H1 (cell line): ENCODE results near the gene TNRC6C. TPM values are rescaled to one million over a fixed set of nuclear protein-coding genes. Genes with fewer than 3 reads are reported as not detected.

Experiments
- HDAC6 ChIP-seq: IDR thresholded peaks from one replicate; pipeline ENCODE4 v1.7.1; 2012; ENCODE audit warnings: low read depth, mild to moderate bottlenecking, inconsistent platforms, low read length, moderate library complexity
- JUN ChIP-seq: IDR thresholded peaks from 2 replicates; pipeline ENCODE4 v1.6.1; 2011; ENCODE audit warnings: low read depth, mild to moderate bottlenecking, improper control_type of control experiment, low read length
- RFX5 ChIP-seq: IDR thresholded peaks from 2 replicates; pipeline ENCODE4 v1.6.1; 2011; ENCODE audit warnings: low read depth, low read length, improper control_type of control experiment, borderline replicate concordance
- RNF2 ChIP-seq: fragments of 200-900, 300-1000 bp; sonication (generic); IDR thresholded peaks from 2 replicates; pipeline ENCODE4 v1.7.1; 2016; ENCODE audit warnings: borderline replicate concordance, low read depth, mild to moderate bottlenecking, antibody characterized with exemption, low read length; ENCODE audit not compliant: poor library complexity, severe bottlenecking; ENCODE audit errors: missing control alignments
- RXRA ChIP-seq: IDR thresholded peaks from 2 replicates; pipeline ENCODE4 v1.6.1; 2011; ENCODE audit warnings: low read depth, mild to moderate bottlenecking, low read length, moderate library complexity; ENCODE audit not compliant: insufficient read depth
- SAP30 ChIP-seq: fragments of 300-600 bp; sonication (generic); IDR thresholded peaks from 2 replicates; pipeline ENCODE4 v1.7.1; 2012; ENCODE audit warnings: low read length, moderate library complexity, mild to moderate bottlenecking, inconsistent platforms; ENCODE audit not compliant: insufficient read depth, insufficient replicate concordance
- ZNF274 ChIP-seq: IDR thresholded peaks from 2 replicates; pipeline ENCODE4 v1.7.0; 2012; ENCODE audit warnings: low read length, borderline replicate concordance; ENCODE audit errors: extremely low read depth
- polyA plus RNA-seq, 7 experiments: library from polyadenylated mRNA; depleted of rRNA in 3 of 7; stranded (reverse) in 5 of 7; unstranded in 2 of 7; fragments of >200 nt in 5 of 7; fragments of 200-250 nt in 2 of 7; gene quantifications; 1 replicate in 5 of 7; 2 replicates in 1 of 7; 4 replicates in 1 of 7; pipeline versions ENCODE4 v1.2.1 to v1.2.3, GENCODE V29; 2011 to 2013; ENCODE audit warnings: missing spikeins in 2 of 7, mixed read lengths in 2 of 7
- total RNA-seq: library from RNA; stranded (reverse); fragmentation: NEBNext Ultra II Directional; extraction: Animal tissue kit (Norgen Biotek cat#: 25700); gene quantifications from 2 replicates; pipeline ENCODE4 v1.2.1, GENCODE V29; 2021

The TNRC6C gene
- total and polyA plus RNA-seq, 2 of the 8 experiments (the other 6 are each of a cell fraction or from before 2014, with no cell fraction given), result 2.8 to 28.9 TPM

DNA sequence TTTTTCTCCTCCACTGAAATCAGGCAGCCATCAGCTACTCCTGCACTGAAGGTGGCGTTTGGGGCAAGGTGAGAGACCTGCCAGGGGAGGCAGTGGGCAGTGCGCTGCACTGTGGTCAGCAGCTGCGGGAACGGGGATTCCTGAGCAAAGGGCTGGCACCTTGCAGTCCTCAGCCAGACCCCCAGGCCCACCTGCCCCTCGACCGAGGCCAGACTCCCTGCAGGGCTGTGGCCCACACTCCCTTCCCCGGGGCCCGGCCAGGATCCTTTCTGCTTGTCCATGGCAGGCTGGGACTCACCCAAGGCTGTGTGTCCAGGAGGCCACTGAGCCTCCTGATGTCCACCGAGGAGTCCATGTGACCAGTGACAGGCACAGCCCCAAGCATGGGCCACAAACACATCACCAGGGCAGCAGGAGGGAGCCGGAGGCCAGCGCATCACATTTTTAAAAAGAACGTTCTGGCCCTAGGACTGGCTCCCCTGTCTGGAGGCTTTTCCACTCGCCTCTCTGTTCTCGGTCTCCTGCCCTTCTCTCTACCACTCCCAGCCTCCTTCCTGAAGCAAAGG, 28.5 kb upstream of the TNRC6C start (continued):
- no peak for TF ChIP-seq ZNF274
- TF ChIP-seq HDAC6, result no peak
- TF ChIP-seq RXRA, result no peak
- TF ChIP-seq RNF2, result no peak
- TF ChIP-seq SAP30, result no peak
- no peak for TF ChIP-seq JUN
- TF ChIP-seq RFX5, result no peak
